K562 (cell line): Measurements from ENCODE around the gene FAR2. TPM values are rescaled to one million over a fixed set of nuclear protein-coding genes. Genes with fewer than 3 reads are reported as not detected.

ENCODE experiments used
- EWSR1 ChIP-seq: fragments of 450-650 bp; IDR thresholded peaks from 2 replicates; pipeline ENCODE4 v1.6.1; 2018; ENCODE audit warnings: borderline replicate concordance, mild to moderate bottlenecking, low read depth, moderate library complexity; ENCODE audit not compliant: partially characterized antibody
- IFI16 ChIP-seq: fragments of 250-450 bp; sonication (Bioruptor Pico); IDR thresholded peaks from 2 replicates; pipeline ENCODE4 v2.1.2; 2022; ENCODE audit warnings: mild to moderate bottlenecking, inconsistent platforms
- KLF10 ChIP-seq: fragments of 250-450 bp; sonication (Bioruptor Pico); IDR thresholded peaks from 2 replicates; pipeline ENCODE4 v1.6.1; 2021; ENCODE audit warnings: matching md5 sums
- NFIX ChIP-seq: fragments of 250-450 bp; sonication (Bioruptor Pico); IDR thresholded peaks from 2 replicates; pipeline ENCODE4 v1.4.0; 2020; ENCODE audit warnings: low read depth, mild to moderate bottlenecking, moderate library complexity
- PHTF2 ChIP-seq: fragments of 250-450 bp; sonication (Bioruptor Pico); IDR thresholded peaks from 2 replicates; pipeline ENCODE4 v1.5.0; 2021; ENCODE audit warnings: mild to moderate bottlenecking
- RNF2 ChIP-seq: sonication (generic); IDR thresholded peaks from 2 replicates; pipeline ENCODE4 v1.6.1; 2016
- SIN3A ChIP-seq, 2 experiments: fragments of 150-350 bp in 1 of 2; IDR thresholded peaks; 2 replicates each; pipeline ENCODE4 v1.6.1; 2011 to 2016; ENCODE audit warnings: borderline replicate concordance in 2 of 2, low read depth in 2 of 2, low read length in 2 of 2, mild to moderate bottlenecking in 2 of 2, moderate library complexity in 2 of 2; ENCODE audit not compliant: control insufficient read depth in 1 of 2
- SIX5 ChIP-seq, 2 experiments: IDR thresholded peaks; 2 replicates each; pipeline ENCODE4 v1.6.1; 2011; ENCODE audit warnings: low read length in 2 of 2, borderline replicate concordance in 1 of 2, low read depth in 1 of 2, mild to moderate bottlenecking in 1 of 2, moderate library complexity in 1 of 2; ENCODE audit not compliant: insufficient read depth in 1 of 2
- YY1 ChIP-seq, 3 experiments: IDR thresholded peaks; 2 replicates each; pipeline ENCODE4 v1.6.1; 2011; ENCODE audit warnings: low read length in 2 of 3, mild to moderate bottlenecking in 2 of 3, moderate library complexity in 2 of 3, borderline replicate concordance in 1 of 3, control low read depth in 1 of 3, low read depth in 1 of 3; ENCODE audit not compliant: insufficient read depth in 3 of 3, insufficient replicate concordance in 2 of 3, control insufficient read depth in 1 of 3, insufficient read length in 1 of 3; ENCODE audit errors: extremely low read depth in 1 of 3
- ZNF311 ChIP-seq: fragments of 250-450 bp; sonication (Bioruptor Pico); IDR thresholded peaks from 2 replicates; pipeline ENCODE4 v1.4.0; 2020; ENCODE audit warnings: mild to moderate bottlenecking, moderate library complexity
- ZNF695 ChIP-seq: fragments of 450-650 bp; formaldehyde crosslinking; IDR thresholded peaks from 2 replicates; pipeline ENCODE4 v1.4.0; 2020; ENCODE audit warnings: mild to moderate bottlenecking, moderate library complexity
- ZSCAN29 ChIP-seq: fragments of 450-650 bp; IDR thresholded peaks from 2 replicates; pipeline ENCODE4 v1.6.1; 2017
- polyA plus RNA-seq, 8 experiments: library from polyadenylated mRNA; depleted of rRNA in 4 of 8; stranded (reverse) in 5 of 8; unstranded in 3 of 8; fragments of >200 nt; fragmentation: Nextera tagmentation in 2 of 8; fragmentation: Illumina TruSeq in 1 of 8; extraction: Ambion mirVana in 2 of 8; extraction: Trizol in 1 of 8; gene quantifications; 2 replicates each; pipeline versions ENCODE4 v1.2.1 to v1.2.3, GENCODE V29; 2011 to 2014; ENCODE audit warnings: inconsistent platforms in 1 of 8, missing spikeins in 1 of 8
- total RNA-seq, 7 experiments: library from RNA; depleted of rRNA in 6 of 7; stranded (reverse); fragments of >200 nt in 6 of 7; fragmentation: Illumina TruSeq in 2 of 7; extraction: Trizol in 2 of 7; gene quantifications; 2 replicates each; pipeline versions ENCODE4 v1.2.1 to v1.2.3, GENCODE V29; 2011 to 2021; ENCODE audit warnings: low replicate concordance in 1 of 7
- TF ChIP-seq, protein P1 (sequence below): sonication (generic); formaldehyde crosslinking; IDR thresholded peaks from 2 replicates; pipeline ENCODE4 v1.8.0; 2022; ENCODE audit warnings: mild to moderate bottlenecking, missing genetic modification reagents
- TF ChIP-seq, protein P2 (sequence below): fragments of 450-650 bp; IDR thresholded peaks from 2 replicates; pipeline ENCODE4 v1.6.1; 2014; ENCODE audit warnings: low read depth, mild to moderate bottlenecking, moderate library complexity, borderline replicate concordance
- TF ChIP-seq, protein P3 (sequence below): fragments of 450-650 bp; IDR thresholded peaks from 2 replicates; pipeline ENCODE4 v1.6.1; 2016; ENCODE audit warnings: borderline replicate concordance
- TF ChIP-seq, protein P4 (sequence below): sonication (generic); IDR thresholded peaks from 2 replicates; pipeline ENCODE4 v1.6.1; 2016

FAR2 gene
- total and polyA plus RNA-seq, 9 of the 15 experiments (the other 6 are each of a cell fraction or from before 2014, with no cell fraction given) = 5.0 to 13.4 (median 8.5) TPM

DNA sequence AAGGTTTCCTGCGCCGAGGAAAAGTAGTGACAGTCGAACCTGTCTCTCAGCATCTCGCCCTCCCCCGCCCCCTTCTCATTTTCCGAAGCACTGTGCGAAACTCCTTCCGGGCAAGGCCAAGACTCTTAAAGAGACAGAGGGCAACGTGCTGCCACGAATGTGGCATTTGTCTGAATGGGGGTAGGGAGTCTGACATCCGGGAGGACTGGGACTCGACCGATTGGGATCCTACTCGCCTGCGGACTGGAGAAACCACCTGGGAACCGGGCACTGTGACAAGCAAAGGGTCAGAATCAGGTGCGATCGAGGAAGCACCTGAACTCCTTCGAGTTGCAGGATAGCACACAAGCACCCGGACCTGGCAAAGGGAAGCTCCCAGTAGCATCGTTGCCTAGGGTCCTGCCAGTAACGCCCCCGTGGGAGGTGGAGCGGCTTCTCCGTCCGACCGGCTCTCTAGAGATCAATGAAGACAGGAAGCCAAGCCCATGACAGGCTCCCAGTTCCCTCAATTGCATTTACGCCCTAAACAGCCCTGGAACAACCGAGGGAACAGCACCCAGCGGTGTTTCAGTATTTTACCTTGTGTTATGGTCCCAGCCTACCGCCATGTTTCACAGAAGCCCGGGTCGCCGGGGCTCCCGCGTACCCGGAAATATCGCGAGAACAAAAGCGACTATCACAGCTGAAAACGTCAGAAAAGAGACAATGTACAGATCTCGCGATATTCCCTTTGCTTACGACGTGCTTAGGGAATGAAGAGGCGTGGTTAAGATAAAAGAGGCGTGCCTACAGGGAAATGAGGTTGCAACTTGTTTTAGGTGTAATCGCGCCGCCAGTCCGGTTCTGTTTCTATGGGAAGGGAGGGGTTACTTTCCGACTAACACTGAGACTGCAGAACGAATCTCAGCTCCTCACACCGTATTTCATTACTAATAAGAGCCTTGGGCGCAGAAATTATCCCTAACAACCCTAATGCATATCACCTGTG is 231.8 kb downstream of the FAR2 start, which contains the start of gene ERGIC2 (continued):
- TF ChIP-seq, protein P1, sequence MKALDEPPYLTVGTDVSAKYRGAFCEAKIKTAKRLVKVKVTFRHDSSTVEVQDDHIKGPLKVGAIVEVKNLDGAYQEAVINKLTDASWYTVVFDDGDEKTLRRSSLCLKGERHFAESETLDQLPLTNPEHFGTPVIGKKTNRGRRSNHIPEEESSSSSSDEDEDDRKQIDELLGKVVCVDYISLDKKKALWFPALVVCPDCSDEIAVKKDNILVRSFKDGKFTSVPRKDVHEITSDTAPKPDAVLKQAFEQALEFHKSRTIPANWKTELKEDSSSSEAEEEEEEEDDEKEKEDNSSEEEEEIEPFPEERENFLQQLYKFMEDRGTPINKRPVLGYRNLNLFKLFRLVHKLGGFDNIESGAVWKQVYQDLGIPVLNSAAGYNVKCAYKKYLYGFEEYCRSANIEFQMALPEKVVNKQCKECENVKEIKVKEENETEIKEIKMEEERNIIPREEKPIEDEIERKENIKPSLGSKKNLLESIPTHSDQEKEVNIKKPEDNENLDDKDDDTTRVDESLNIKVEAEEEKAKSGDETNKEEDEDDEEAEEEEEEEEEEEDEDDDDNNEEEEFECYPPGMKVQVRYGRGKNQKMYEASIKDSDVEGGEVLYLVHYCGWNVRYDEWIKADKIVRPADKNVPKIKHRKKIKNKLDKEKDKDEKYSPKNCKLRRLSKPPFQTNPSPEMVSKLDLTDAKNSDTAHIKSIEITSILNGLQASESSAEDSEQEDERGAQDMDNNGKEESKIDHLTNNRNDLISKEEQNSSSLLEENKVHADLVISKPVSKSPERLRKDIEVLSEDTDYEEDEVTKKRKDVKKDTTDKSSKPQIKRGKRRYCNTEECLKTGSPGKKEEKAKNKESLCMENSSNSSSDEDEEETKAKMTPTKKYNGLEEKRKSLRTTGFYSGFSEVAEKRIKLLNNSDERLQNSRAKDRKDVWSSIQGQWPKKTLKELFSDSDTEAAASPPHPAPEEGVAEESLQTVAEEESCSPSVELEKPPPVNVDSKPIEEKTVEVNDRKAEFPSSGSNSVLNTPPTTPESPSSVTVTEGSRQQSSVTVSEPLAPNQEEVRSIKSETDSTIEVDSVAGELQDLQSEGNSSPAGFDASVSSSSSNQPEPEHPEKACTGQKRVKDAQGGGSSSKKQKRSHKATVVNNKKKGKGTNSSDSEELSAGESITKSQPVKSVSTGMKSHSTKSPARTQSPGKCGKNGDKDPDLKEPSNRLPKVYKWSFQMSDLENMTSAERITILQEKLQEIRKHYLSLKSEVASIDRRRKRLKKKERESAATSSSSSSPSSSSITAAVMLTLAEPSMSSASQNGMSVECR (CRISPR knock-in tag) = peak; percentile 30; the same call in 1 of the 2 replicates
- TF ChIP-seq YY1 (IDR thresholded peaks at IDR 0.05; ENCODE audit: borderline replicate concordance in 1 of 3, control insufficient read depth in 1 of 3, extremely low read depth in 1 of 3, insufficient read depth in 3 of 3, insufficient read length in 1 of 3, insufficient replicate concordance in 2 of 3, low read depth in 1 of 3, low read length in 2 of 3) = peak; percentile 56 to 96 (median 88)
- TF ChIP-seq NFIX (CRISPR knock-in tag) = no peak
- no peak for TF ChIP-seq IFI16 (CRISPR knock-in tag)
- no peak for TF ChIP-seq ZSCAN29
- no peak for TF ChIP-seq EWSR1
- TF ChIP-seq, protein P2, sequence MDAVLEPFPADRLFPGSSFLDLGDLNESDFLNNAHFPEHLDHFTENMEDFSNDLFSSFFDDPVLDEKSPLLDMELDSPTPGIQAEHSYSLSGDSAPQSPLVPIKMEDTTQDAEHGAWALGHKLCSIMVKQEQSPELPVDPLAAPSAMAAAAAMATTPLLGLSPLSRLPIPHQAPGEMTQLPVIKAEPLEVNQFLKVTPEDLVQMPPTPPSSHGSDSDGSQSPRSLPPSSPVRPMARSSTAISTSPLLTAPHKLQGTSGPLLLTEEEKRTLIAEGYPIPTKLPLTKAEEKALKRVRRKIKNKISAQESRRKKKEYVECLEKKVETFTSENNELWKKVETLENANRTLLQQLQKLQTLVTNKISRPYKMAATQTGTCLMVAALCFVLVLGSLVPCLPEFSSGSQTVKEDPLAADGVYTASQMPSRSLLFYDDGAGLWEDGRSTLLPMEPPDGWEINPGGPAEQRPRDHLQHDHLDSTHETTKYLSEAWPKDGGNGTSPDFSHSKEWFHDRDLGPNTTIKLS = peak; percentile 96
- no peak; the same call in 1 of the 2 replicates for TF ChIP-seq RNF2
- peak; percentile 37 to 41; a peak in 1 of 4 replicates for TF ChIP-seq SIN3A (IDR thresholded peaks at IDR 0.05; ENCODE audit: borderline replicate concordance in 2 of 2, control insufficient read depth in 1 of 2, low read depth in 2 of 2, low read length in 2 of 2)
- TF ChIP-seq, protein P3, sequence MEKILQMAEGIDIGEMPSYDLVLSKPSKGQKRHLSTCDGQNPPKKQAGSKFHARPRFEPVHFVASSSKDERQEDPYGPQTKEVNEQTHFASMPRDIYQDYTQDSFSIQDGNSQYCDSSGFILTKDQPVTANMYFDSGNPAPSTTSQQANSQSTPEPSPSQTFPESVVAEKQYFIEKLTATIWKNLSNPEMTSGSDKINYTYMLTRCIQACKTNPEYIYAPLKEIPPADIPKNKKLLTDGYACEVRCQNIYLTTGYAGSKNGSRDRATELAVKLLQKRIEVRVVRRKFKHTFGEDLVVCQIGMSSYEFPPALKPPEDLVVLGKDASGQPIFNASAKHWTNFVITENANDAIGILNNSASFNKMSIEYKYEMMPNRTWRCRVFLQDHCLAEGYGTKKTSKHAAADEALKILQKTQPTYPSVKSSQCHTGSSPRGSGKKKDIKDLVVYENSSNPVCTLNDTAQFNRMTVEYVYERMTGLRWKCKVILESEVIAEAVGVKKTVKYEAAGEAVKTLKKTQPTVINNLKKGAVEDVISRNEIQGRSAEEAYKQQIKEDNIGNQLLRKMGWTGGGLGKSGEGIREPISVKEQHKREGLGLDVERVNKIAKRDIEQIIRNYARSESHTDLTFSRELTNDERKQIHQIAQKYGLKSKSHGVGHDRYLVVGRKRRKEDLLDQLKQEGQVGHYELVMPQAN = peak; percentile 79
- no peak for TF ChIP-seq KLF10 (CRISPR knock-in tag)
- TF ChIP-seq ZNF695 (CRISPR knock-in tag) = no peak
- TF ChIP-seq ZNF311 (CRISPR knock-in tag) = no peak
- TF ChIP-seq SIX5 (IDR thresholded peaks at IDR 0.05; ENCODE audit: borderline replicate concordance in 1 of 2, insufficient read depth in 1 of 2, low read depth in 1 of 2, low read length in 2 of 2) = no peak
- 0 out of 2 replicates have a peak, but pooled peaks have one; percentile 23 for TF ChIP-seq PHTF2
- TF ChIP-seq, protein P4, sequence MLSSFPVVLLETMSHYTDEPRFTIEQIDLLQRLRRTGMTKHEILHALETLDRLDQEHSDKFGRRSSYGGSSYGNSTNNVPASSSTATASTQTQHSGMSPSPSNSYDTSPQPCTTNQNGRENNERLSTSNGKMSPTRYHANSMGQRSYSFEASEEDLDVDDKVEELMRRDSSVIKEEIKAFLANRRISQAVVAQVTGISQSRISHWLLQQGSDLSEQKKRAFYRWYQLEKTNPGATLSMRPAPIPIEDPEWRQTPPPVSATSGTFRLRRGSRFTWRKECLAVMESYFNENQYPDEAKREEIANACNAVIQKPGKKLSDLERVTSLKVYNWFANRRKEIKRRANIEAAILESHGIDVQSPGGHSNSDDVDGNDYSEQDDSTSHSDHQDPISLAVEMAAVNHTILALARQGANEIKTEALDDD = peak; percentile 82
